Activated T-cell treated with anti-CD3 and anti-CD28 coated beads, Interleukin-2, amount 50 U/mL, for 48 hours (primary cell): Measurements from ENCODE around the gene ICAM1.
"Not testable (repeated sequence)": the region's sequence is repeated elsewhere in the genome, so short reads cannot be mapped to it uniquely, and the experiment has no call there.

Experiments
- DNase-seq, 2 experiments: peaks; one replicate each; pipeline ENCODE4 v3.0.0-alpha.2; 2020

The ICAM1 gene, protein sequence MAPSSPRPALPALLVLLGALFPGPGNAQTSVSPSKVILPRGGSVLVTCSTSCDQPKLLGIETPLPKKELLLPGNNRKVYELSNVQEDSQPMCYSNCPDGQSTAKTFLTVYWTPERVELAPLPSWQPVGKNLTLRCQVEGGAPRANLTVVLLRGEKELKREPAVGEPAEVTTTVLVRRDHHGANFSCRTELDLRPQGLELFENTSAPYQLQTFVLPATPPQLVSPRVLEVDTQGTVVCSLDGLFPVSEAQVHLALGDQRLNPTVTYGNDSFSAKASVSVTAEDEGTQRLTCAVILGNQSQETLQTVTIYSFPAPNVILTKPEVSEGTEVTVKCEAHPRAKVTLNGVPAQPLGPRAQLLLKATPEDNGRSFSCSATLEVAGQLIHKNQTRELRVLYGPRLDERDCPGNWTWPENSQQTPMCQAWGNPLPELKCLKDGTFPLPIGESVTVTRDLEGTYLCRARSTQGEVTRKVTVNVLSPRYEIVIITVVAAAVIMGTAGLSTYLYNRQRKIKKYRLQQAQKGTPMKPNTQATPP

DNA sequence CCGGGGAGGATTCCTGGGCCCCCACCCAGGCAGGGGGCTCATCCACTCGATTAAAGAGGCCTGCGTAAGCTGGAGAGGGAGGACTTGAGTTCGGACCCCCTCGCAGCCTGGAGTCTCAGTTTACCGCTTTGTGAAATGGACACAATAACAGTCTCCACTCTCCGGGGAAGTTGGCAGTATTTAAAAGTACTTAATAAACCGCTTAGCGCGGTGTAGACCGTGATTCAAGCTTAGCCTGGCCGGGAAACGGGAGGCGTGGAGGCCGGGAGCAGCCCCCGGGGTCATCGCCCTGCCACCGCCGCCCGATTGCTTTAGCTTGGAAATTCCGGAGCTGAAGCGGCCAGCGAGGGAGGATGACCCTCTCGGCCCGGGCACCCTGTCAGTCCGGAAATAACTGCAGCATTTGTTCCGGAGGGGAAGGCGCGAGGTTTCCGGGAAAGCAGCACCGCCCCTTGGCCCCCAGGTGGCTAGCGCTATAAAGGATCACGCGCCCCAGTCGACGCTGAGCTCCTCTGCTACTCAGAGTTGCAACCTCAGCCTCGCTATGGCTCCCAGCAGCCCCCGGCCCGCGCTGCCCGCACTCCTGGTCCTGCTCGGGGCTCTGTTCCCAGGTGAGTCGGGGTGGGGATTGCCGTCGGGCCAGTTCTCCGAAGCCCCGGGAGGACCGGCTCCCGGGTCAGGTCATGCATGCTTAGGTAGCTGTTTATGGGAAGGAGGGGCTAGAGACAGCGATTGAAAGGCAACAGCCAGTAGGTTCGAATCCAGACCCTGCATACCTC, at the start of gene ICAM1:
Gene ICAM1, plus strand, starts transcription at position 505 of the 779 bp plus-strand sequence. Its CDS starts 40 bp downstream, at position 545.
- peak; percentile 86 to 89 for DNase-seq

DNA sequence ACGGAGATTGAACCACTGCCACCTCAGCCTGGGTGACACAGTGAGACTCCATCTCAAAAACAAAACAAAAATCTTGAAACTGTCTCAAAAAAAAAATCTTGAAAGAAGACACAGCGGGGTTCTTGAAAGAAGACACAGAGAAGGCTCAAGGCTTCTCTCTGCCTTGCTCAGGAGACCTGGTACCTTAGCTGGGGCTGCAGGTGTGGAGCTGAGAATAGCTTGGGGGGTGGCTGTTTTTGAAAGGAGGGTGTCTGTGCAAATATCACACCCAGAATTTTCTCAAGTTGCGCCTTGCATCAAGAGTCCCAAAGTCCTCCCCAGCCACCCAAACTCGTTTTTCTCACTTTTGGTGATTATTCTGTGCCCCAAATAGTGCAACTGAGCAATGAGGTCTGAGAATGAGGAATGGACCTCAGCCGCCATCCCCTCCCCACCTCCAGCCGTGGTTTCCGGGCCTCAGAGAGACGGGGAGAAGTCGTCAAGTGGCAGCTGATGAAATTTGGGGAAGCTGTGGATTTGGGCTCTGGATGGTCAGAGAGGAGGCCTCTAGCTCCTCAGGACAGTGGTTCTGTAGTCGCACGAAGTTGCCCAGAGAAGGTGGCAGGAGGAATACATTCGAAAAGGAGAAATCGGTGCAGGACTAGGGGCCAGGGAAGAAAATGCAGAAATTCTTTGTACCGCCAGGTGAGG, 48.6 kb upstream of the ICAM1 start:
- no peak for DNase-seq

DNA sequence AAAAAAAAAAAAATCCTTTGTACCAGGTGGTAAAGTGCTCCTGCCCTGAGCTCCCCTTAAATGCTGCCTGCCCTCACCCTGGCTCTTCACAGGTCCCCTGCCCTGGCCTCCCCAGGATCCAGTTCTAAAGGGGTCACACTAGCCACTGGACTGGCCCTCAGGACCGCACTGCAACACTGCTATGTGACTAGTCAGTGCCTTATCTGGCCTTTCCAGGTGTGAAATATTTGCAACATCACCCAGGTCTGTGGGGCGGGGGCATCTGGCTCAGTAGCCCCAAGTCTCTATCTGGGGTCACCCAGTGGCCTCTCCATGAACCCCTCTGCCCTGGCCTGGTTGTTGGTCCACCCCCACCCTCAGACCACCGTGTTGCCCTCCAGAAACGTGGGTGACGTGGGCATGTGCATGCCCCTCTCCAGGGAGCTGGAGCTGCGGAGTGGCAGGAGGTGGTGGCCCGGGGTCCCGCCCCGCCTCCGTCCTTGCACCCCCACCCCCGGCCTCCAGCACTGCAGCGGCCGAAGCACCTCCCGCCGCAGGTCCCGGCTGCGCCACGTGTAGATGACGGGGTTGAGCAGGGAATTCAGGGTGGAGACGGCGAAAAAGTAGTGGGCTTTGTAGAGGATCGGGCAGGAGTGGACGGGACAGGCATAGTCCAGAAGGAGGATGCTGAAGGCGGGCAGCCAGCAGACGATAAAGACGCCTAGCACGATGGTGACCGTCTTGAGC, 47.3 kb upstream of the ICAM1 start:
- DNase-seq: no peak

DNA sequence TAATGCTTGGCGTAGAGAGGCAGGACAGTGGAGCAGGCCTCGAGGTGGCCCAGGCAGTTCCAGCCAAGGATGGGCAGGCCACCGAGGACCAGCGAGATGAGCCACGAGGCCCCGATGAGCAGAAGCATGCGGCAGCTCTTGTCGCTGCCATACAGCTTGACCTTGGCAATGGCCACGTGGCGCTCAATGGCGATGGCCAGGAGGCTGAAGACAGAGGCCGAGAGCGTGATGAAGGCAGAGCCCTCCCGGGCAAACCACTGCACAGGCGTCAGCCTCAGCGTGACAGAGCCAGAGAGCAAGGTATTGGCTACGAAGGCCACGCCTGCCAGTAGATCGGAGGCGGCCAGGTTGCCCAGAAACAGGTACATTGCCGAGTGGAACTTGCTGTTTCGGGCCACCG, 46.6 kb upstream of the ICAM1 start:
- DNase-seq: no peak

DNA sequence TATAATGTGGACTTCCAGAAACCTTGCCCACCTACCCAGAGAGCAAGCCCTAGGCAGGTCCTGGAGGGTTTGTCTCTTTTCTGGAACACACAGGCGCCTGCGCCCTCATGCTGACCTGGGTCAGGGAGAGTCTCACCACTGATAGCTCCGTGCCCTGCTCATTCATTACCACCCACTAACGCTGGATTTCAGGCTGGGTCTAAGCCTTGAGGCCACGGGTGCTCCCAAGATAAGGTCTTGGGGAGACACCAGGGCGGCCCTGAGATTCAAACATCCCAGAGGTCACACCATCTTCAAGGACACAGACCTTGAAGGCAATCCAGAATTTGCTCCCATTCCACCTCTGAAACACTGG, 44.9 kb upstream of the ICAM1 start:
- no peak for DNase-seq

DNA sequence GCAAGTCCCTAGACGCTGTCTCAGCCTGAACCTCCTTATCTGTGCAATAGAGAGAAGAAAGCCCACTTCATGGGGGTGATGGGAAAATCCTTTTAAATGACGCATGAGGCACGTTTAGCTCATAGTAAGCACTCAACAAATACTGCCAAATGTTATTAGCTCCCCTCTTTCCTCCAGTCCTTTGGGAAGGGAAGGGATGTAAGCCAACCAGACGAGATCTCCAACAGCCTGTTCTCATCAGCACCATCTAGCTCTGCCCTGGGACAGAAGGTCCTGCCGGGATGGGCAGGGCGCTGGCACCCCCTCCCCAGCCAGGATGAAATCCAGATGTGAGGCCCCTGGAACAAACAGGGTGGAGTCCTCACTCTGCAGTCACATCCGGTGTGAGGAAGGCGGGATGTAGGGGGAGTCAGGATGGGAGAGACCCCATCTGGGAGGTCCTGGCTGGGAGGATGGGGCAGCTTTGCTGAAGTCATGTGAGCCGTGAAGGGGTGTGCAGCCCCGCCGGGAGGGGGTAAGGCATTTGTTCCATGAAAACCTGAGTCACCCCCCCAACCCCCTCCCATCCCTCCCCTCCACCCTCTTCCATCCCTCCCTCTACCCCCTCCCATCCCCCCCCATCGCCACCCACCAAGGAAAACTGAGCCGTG, 44.4 kb upstream of the ICAM1 start:
- no peak for DNase-seq

DNA sequence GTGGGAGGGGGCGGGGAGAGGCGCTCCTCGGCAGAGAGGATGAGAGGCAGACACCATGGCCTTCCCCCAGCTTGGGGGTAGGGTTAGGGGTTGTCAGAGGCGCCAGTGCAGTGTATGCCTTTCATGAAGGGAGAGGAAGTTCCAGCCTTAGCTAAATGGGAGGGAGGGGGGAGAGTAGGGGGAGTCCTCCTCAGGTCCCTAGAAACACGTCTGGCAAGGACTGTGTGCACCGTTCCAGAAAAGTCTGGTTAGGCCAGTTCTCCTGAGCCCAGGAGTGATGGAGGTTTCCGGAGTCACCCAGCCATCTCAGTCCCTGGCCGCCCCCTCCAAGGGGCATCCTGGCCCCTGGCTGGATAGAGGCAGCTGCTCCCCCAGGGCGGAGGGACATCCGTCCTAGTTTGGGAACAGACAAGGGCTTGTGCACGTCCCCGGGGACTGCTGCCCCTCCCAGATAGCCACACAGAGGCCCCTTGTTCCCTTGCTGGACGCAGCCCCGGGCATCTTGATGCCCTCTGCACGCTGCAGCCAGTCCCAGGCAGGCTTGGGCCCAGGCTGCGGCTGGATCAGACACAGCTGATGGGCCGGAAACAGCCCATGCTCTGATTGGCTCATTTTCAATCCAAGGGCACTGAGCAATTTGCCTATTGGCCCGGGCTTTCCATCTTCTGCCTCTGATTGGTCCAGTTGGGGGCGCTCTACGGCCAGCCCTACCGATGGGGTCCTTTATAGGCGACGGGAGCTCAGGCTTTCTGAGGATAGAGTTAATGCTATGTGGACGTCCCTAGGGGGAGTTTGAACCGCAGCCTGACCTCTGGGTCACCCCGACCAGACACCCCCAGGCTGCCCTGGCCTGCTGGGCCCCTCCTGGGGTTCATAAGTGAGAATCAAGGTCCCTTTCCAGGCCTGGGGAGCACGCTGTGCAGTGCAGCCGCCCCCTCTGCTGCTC, 43.6 kb upstream of the ICAM1 start:
- peak; percentile 28 to 43 for DNase-seq

DNA sequence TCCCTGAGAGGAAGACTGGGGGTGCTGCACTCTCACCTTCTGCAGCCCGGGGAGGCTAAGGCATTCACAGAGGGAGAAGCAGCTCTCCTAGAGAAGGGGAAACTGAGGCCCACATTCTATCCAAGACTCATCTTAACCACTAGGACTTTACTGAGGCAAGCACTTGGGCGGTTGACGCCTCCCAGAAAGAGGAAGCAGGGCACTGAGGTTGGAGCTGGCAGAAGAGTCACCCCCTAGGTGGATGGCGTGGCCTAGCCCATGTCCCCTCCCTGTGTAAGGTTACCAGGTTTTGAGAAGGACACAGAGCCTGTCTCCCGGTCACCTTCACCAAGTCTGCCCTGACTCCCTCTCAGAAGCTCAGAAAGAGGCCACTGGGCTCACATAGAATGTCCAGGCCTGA, 42.5 kb upstream of the ICAM1 start:
- DNase-seq: no peak

DNA sequence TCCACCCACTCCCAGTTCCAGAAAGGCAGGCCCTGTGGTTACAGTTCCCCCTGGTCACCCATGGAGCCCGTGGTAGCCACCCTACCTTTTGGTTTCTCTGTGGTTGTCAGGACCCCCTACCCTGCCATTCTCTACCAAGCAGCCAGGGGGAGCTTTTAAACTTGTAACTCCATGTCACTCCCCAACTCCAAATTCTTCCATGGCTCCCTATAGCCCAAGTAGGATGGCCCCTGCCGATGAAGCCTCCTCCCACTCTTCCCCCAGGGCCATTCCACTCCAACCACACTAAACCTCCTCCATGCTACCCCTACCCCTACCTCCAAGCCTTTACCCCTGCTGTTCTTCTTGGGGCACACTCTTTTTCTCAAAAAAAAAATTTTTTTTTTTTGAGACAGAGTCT, 42.0 kb upstream of the ICAM1 start:
- DNase-seq: peak; percentile 51 to 56

DNA sequence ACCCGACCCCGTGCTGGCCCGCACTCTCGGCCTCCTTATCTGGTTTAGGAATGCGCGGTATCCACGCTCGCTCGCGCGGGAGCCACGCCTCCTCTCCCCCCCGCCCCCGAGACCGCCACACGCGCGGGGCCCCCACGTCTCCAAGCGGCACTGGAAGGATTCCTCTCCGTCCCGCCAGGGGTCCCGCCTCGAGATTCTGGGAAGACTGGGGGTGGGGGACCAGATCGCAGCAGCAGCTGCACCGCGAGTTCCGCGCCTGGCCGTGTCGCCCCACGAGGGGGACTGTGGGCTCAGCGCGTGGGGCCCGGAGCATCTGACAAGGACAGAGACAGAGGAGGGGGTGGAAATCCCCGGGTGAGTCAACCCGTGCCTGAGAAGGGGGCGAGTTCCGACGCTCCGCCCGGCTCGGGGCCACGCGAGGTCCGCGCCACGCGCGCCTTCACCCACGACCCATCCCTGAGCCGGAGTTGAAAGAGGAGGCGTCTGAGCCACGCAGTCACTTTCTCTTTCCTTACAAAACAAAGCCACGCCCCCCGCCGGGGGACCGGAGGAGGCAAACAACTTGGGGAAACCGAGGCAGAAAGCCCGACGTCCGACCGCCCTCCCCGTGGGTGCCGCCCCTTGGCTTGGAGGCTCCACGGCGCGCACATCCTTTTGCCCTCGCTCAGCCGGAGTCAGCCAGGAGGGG, 40.6 kb upstream of the ICAM1 start:
- peak; percentile 63 to 68 for DNase-seq

DNA sequence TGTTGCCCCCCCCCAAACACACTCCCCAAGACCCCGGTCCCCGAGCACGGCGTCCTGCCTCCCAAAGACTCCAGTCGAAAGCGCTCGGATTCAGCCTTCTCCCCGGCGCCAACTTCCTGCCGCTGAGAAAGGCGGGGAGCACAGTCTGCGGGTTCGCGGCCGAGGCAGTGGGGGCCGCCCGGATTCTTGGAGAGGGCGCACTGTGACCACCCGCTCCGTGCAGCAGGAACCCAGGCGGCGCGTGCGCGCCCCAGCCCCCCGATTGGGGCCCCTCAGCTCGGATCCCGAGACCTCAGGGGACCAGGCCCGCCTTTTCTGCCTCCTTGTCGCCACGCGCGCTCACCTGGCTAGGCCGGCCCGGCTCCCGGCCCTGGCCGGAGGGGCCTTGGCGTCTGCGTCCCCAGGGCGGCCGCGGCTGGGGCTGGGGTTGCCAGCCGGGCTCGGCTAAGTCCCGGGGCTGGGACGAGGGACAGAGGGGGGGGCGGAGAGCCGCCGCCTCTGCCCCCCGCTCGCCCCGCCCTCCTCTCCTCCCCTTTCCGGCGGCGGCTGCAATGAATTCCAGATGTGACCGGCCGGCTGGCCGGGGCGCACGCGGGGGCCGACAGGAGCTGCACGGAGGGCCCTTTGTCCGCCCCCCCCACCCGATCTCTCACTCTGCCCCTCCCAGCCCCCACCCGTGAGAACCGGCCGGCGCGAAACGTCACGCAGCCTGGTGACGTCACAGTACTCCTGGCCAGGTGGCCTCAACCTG, 39.9 kb upstream of the ICAM1 start, which contains the start of gene S1PR2:
Gene S1PR2, minus strand, starts transcription at position 471 of the 751 bp plus-strand sequence. CDS start 6,426 bp downstream, outside the sequence.
- peak; percentile 80 to 84 for DNase-seq

DNA sequence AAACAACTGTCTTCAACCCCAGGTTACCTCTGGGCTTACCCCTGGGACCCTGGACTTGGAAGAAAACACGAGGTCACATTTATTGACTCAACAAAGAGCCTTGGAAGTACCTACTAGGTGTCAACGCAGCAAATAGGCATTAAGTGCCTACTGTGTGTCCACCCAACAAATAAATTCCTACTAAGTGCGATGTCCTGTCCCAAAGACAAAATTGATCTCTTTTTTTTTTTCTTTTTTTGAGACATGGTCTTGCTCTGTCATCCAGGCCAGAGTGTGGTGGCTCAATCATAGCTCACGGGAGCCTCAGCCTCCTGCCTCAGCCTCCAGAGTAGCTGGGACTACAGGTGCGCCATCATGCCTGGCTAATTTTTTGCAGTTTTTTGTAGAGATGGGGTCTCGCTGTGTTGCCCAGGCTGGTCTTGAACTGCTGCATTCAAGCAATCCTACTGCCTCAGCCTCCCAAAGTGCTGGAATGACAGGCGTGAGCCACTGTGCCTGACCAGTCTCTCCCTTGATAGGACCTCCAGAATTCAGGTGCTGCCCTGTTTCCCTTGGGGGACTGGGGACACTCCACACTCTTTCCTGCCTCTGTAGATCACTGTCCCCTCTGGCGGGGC, 39.2 kb upstream of the ICAM1 start:
- DNase-seq: no peak

DNA sequence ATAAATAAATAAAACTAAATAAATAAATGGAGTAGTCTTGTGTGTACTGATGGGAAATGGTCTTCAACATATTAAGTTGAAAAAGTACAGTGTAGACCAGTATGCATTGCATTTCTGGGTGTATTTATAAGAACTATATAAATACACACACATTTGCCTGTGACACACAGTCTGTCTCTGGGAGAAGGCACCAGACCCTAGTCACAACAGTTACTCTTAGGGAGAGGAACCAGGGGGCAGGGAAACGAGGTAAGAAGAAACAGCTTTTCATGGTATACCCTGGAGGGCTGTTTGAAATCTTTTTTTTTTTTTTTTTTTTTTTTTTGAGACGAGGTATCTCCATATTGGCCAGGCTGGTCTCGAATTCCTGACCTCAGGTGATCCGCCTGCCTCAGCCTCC, 37.0 kb upstream of the ICAM1 start:
- DNase-seq: no peak

DNA sequence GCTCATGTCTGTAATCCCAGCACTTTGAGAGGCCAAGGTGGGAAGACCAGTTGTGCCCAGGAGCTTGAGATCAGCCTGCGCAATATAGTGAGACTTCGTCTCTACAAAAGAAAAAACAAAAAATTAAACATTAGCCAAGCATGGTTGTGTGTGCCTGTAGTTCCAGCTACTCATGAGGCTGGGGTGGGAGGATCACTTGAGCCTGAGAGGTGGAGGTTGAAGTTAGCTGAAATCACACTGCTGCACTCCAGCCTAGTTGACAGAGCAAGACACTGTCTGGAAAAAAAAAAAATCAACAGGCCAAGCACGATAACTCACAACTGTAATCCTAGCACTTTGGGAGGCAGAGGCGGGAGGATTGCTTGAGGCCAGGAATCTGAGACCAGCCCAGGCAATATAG, 35.9 kb upstream of the ICAM1 start:
- DNase-seq: no peak

DNA sequence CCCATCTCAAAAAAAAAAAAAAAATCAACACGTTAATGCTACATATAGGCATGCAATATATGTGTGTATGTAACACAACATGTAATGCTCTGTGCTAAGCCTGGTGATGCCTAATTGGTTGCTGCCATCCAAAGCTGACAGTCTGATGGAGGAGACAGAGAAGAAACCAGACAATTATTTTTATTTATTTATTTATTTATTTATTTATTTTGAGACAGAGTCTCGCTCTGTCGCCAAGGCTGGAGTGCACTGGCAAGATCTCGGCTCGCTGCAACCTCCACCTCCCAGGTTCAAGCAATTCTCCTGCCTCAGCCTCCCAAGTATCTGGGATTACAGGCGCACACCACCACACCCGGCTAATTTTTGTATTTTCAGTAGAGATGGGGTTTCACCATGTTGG, 35.5 kb upstream of the ICAM1 start:
- DNase-seq: not testable (repeated sequence)

DNA sequence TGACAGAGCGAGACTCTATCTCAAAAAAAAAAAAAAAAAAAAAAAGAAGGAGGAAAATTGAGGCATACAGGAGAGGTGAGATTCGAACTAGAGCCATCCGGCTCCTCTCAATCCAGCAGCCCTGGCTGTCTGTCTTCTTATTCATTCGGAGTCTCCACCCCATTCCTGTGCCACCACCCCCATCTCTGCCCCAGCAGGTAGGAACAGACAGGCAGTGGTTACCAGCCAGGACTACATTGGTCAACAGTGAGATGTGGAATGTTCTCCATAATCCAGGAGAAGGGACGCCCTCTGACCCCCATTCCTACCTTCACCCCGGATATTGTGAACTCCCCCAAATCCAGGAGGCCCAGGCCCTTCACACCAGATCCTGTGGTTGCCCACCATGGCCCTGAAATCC, 33.2 kb upstream of the ICAM1 start:
- DNase-seq: no peak

DNA sequence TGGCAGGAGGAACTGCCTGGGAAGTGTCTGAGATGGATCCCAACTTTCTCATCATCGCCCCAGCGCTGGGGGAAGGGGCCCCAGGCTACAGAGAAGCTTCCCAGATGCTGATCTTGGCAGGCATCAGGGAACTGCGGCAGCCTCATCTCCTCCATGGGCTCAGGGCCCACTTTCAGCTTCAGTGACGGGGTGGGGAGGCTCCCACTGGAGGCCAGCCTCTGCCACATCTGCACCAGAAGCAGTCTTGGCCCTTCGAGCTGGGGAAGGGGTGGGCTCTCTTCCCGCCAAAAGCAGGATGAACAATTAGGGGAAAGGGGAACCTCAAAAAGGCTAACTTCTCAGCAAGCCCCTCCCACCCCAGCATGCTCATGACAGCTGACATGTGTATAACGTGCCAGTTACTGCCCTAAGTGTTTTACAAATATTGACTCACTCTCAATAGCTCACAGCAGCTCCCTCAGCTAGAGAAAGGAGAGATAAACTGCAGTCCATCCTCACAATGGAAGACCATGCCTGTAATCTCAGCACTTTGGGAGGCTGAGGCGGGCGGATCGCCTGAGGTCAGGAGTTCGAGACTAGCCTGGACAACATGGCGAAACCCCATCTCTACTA, 32.6 kb upstream of the ICAM1 start:
- no peak for DNase-seq

DNA sequence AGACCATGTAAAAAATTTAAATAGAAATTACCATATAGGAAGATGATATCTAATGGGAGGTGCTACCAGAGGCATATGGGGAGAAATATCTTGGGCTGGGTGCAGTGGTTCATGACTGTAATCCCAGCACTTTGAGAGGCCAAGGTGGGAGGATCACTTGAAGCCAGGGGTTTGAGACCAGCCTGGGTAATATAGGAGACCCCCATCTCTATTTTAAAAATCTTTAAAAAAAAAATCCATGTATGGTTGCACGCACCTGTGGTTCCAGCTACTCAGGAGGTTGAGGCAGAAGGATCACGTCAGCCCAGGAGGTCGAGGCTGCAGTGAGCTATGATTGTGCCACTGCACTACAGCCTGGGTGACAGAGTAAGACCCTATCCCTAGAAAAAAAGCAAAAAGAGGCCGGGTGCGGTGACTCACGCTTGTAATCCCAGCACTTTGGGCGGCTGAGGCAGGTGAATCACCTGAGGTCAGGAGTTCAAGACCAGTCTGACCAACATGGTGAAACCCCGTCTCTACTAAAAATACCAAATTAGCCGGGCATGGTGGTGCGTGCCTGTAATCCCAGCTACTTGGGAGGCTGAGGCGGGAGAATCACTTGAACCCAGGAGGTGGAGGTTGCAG, 29.0 kb upstream of the ICAM1 start:
- not testable (repeated sequence) for DNase-seq
